Superior temporal gyrus (tissue), 1 donor: ENCODE data around the gene CMSS1.
"Not testable (repeated sequence)": the region's sequence is repeated elsewhere in the genome, so short reads cannot be mapped to it uniquely, and the experiment has no call there.

Source experiments
- DNase-seq: peaks from one replicate; pipeline ENCODE4 v3.0.0-alpha.2; 2016; ENCODE audit errors: extremely low spot score

The CMSS1 gene

DNA sequence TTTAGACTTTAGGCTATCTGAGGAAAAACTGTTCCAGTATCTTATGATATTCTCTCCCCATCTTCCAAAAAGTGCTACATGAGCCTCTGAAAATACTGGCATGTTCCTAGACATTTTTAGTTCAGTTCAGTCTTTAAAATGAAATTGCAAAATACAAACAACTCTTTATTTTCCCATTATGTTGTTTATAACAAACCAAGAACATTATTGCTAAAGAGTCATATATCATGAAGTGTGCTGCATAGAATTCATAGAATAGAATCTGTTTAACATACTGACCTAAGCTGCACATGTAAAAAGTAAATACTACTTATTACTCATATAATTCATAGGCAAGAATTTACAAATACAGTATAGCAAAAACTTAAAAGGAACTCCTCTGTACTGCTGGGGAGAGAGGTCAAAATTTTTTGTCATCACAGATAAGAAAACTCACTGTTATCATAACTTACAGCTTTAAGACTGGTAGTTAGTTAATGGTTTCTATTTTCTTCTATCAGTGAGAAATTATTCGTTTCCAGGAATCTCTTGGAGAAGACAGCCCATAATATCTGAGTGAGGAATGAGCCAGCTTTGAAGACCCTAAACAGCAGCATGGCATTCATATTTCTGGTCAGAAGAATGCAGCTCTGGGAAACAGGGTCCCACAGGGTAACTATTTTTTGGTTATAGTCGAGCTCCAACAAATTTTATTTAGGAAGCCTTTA is 264.5 kb downstream of the CMSS1 start:
- DNase-seq: peak; percentile 32

- no peak for DNase-seq
These were observed 265.1 kb downstream of the CMSS1 start for GRCh38 chr3:100082714-100083113.

DNA sequence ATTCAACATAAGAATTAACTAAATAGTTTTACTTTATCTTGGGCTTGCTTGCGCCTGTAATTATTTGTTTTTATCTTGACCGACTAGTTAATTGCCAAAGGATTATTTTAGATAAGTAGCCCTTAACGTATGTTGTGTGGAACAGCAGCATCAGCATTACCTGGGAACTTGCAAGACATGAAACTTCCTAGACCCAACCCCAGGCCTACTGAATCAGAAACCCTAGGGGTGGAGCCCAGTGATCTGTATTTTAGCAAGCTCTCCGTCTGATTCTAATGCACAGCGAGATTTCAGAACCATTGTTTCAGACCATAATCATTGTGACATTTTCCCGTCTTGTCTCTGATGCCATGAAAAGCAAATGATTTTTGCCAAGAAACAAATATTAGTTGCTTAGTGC is 265.5 kb downstream of the CMSS1 start:
- DNase-seq: no peak

- peak; percentile 40 for DNase-seq
These were observed 266.6 kb downstream of the CMSS1 start for GRCh38 chr3:100084100-100084806.

- DNase-seq: no peak
These were observed 268.7 kb downstream of the CMSS1 start for GRCh38 chr3:100086401-100086800.

DNA sequence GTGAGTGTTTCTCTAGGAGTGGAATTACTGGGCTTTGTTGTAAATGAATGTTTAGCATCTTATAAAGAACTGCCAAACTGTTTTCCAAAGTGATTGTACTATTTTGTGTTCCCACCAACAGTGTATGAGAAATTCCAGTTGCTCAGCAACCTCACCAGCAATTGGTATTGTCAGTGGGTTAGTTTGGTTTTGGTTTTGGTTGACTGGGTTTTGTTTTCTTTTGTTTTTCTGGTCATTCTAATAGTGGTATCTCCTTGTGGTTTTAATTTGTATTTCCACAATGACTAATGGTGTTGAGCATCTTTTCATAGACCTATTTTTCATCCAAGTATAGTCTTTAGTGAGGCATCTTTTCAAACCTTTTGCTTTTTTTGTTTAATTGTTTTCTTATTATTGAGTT is 269.5 kb downstream of the CMSS1 start:
- no peak for DNase-seq

- no peak for DNase-seq
These were observed 271.2 kb downstream of the CMSS1 start for GRCh38 chr3:100088735-100089368.

- no peak for DNase-seq
These were observed 272.4 kb downstream of the CMSS1 start for GRCh38 chr3:100089812-100090668.

GRCh38 chr3:100090669-100091005 is 273.0 kb downstream of the CMSS1 start:
- no peak for DNase-seq

DNA sequence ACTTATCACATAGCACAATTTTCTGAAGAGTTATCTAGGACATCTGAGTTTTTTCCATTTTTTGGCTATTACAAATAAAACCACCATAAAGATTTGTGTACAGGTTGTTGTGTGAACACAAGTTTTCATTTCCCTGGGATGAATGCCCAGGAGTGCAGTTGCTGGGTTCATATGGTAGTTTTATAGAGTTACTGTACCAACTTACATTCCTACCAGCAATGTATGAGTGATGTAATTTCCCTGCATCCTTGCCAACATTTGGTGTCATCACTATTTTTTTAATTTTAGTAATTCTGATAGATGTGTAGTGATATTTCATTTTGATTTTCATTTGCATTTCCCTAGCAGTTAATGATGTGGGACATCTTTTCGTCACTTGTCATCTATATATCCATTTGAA is 276.2 kb downstream of the CMSS1 start:
- DNase-seq: no peak

DNA sequence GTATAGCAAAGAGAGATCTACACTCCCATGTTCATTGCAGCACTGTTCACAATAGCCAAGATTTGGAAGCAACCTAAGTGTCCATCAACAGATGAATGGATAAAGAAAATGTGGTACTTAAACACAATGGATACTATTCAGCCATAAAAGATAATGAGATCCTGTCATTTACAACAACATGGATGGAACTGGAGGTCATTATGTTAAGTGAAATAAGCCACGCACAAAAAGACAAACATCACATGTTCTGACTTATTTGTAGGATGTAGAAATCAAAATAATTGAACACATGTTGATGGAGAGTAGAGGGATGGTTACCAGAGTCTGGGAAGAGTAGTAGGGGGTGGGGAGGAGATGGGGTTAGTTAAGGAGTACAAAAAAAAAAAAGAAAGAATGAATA is 278.6 kb downstream of the CMSS1 start:
- DNase-seq: not testable (repeated sequence)

DNA sequence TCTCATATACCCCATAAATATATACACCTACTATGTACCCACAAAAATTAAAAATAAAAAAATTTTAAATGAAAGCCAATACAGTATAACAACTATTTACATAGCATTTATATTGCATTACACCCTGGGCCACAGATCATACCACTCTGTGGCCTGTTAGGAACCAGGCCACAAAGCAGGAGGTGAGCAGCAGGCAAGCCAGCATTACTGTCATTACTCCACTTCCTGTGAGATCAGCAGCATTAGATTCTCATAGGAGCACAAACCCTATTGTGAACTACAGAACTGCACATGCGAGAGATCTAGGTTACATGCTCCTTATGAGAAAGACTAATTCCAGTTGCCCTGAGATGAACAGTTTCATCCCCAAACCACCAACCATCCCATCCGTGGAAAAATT is 279.2 kb downstream of the CMSS1 start:
- DNase-seq: no peak

- DNase-seq: no peak
These were observed 280.5 kb downstream of the CMSS1 start for GRCh38 chr3:100097919-100098783.

- no peak for DNase-seq
These were observed 281.1 kb downstream of the CMSS1 start for GRCh38 chr3:100098784-100099070.

DNA sequence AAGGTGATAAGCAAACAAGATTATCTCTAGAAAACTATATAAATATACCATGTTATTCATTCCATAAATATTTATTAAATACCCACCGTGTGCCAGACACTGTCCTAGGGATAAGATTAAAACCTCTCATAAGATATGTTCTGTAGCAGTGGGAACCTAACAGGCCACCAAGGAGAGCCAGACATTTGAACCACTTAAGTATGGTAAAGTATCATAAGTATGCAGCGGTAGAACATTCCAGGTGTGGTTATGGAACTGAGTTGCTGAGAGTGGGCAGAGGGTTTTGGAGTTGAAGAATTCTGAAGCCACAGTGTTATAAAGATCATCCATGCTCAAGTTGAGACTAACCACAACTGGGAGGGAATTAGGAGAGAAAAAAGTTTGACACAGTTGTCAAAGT is 282.0 kb downstream of the CMSS1 start:
- no peak for DNase-seq

- no peak for DNase-seq
These were observed 282.8 kb downstream of the CMSS1 start for GRCh38 chr3:100100425-100100824.

GRCh38 chr3:100102757-100103156 is 285.1 kb downstream of the CMSS1 start:
- no peak for DNase-seq

DNA sequence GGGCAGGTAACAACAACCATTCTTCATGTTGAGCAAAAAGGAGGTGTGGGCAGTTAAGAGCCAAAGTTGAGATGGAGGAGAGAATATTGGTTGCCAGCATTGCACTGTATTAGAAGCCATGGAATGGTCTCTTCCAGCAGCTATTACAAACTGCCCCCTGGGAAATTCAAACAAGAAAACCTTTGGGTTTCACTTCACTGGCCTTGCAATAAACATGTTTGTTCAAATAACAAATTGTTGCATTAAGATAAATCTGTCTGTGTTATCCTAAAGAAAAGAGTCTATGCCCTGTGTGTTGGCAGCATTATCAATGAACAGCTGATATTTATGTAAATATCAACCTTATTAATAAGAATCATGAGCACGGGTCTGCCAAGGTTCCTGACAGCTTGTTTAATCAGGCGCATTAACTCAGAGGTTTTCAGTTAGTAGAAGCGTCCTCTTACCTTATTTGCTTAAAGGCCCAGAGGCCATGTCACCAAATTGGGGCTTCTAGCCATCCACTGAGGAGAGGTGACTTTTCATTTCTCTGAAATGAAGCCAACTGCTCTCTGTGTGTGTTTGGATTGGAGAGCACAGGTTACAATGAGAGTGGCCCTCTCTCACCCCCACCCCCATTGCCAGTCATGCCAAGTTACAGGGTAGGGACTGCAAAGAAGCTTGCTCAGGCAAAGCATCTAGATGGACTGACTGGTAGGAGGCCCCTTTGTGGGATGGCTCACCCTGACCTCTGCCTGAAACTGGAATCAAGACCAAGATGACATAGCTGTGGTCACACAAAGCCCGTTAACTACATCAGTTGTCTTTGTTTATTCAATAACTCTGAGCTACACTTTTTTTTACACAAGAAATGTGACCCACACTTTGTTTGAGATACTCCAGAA is 286.1 kb downstream of the CMSS1 start:
- no peak for DNase-seq

- DNase-seq: no peak
These were observed 286.8 kb downstream of the CMSS1 start for GRCh38 chr3:100104442-100104798.

DNA sequence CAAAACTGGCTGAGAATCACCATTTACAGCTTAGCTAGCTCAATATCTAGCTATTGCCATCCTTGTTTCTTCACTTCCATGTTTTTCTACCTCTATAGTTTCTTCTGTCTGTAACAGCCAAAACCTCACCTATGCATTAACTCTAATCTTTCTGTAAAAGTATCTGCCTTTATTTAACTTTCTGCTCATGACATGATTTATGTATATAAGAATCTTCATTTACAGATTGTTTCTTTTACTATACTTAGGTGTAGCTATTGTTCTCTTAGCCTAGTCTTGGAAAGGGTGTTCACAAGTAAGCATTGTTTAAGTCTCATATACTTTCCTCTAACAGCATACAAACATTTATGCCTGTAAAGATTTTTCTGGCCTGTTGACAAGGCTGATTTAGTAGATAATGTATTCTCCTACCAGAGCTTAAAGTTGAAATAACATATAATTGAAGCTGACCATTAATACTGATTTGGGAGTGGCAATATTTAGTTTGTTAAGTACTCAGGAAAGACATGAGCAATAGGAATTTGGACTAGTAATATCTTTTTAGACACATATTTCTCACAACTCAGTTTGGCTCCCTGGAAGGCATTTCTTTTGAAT is 287.3 kb downstream of the CMSS1 start:
- no peak for DNase-seq
